Measurements from ENCODE around the gene VWA1.
A peak's percentile ranks its signal among the peaks of the same experiment; 100 is the strongest.
"Not testable (repeated sequence)": the region's sequence is repeated elsewhere in the genome, so short reads cannot be mapped to it uniquely, and the experiment has no call there.

VWA1 gene

DNA sequence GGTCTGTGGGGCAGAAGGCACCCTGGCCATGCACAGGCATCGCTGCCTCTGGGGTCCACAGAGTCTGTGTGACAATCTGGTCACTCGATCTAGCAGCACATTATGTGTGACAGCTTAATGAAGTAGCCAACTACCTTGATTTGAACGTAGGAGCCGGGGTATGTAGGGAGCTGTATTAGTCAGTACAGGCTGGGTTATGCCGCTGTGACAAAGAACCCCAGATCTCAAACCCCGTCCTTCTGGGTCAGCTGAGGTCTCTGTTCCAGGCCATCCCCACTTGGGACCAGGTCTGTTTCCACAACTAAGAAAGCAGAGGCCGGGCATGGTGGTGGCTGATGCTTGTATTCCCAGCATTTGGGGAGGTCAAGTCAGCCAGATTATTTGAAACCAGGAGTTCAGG lies 27.8 kb downstream of the VWA1 start:
- Mint-ChIP-seq H3K4me1 (ENCODE audit: low read depth) (no peaks in the 10 kb centered on the region), H3K27me3 (no peaks in the 10 kb centered on the region), H3K36me3 (ENCODE audit: low read depth) (no peaks in the 10 kb centered on the region), H3K4me3 (no peak overlapping the region), H3K9me3 (no peaks in the 10 kb centered on the region), H3K27ac (no peak overlapping the region)

DNA sequence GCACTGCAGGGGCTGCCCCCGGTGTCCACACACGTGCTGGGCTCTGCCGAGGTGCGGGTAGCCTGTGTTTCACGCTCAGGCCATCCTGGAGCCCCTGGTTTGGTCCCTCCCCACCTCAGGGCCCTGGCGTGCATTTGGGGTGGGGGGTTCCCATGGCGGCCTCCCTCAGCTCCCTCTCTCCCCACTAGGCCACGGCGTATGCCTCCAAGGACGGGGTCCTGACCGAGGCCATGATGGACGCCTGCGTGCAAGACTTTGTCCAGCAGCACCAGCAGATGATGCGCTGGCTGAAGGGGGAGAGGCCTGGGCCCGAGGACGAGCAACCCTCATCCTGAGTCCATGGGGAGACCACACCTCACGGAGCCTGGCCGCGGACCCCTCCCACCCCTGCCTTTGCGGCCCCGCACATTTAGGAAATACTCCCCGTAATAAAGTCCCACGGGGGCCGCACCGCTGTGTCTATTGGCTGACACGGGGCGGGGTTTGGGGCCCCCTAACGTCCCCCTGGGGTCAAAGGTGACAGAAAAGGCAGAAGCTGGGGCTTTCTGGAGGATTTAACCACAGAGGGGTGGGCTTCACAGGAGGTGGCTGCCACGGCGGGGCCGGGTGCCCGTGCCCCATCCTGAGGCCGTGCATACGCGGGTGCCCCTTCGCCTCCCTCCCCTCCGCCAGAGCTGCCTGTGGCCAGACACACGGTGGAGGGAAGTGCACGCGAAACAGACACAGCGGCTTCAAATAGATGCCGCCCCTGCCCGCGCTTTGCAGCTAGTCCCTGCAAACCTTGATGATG lies 32.9 kb downstream of the VWA1 start:
- peaks cover 21% of the 10 kb centered on the region for H3K4me1 Mint-ChIP-seq (ENCODE audit: low read depth)
- not testable (repeated sequence) for H3K4me3 Mint-ChIP-seq; H3K36me3 Mint-ChIP-seq (ENCODE audit: low read depth); H3K27me3 Mint-ChIP-seq; H3K27ac Mint-ChIP-seq; H3K9me3 Mint-ChIP-seq

DNA sequence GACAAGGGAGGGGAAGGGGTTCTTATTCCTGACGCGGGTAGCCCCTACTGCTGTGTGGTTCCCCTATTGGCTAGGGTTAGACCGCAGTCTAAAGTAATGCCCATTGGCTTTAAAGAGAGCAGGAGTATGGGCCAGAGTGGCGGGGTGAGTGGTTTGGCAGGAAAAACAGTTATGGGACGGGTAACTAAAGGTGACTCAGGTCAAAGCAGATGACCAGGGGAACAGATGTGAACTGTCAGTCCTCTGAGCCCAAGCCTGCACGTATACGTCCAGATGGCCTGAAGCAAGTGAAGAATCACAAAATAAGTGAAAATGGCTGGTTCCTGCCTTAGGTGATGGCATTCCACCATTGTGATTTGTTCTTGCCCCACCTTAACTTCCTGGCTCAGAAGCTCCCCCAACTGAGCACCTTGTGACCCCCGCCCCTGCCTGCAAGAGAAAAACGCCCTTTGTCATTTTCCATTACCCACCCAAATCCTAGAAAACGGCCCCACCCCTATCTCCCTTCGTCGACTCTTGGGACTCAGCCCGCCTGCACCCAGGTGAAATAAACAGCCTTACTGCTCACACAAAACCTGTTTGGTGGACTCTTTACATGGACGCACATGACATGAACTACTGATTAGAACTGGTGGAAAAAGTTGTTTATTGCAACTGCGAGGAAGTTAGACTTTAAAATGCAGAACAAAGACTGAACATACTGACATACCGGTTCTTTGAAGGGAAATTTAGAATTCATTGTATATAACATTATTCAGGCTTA lies 35.3 kb downstream of the VWA1 start:
- Mint-ChIP-seq H3K4me3 (peak overlapping the region; percentile 94), H3K27me3 (no peaks in the 10 kb centered on the region), H3K27ac (peak overlapping the region; percentile 92), H3K4me1 (ENCODE audit: low read depth) (peaks cover 30% of the 10 kb centered on the region), H3K36me3 (ENCODE audit: low read depth) (no peaks in the 10 kb centered on the region), H3K9me3 (no peaks in the 10 kb centered on the region)

DNA sequence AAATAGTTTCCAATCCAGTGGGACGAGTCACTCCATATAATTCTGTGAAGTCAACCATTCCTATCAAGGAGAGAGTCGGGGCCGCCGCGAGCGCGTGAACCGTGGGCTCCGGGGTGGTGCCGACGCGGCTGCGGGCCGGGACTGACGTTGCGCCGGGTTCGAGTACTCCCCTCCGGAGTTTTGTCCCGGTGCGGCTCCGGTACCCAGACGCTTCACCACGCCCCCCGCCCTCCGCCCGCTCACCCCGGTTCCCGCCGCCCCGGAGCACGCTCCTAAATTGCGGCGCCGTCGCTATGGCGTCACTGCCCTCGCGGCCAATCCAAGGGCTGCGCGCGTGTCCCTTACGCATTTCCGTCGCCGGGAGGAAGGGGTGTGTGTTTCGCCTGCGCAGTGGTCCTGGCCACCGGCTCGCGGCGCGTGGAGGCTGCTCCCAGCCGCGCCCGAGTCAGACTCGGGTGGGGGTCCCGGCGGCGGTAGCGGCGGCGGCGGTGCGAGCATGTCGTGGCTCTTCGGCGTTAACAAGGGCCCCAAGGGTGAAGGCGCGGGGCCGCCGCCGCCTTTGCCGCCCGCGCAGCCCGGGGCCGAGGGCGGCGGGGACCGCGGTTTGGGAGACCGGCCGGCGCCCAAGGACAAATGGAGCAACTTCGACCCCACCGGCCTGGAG lies 36.0 kb downstream of the VWA1 start, which contains the start of gene ATAD3B:
Gene ATAD3B (plus strand): TSS at position 377 of the 664 bp plus-strand sequence. CDS start 120 bp downstream, at position 497.
- Mint-ChIP-seq H3K9me3 (no peaks in the 10 kb centered on the region), H3K36me3 (ENCODE audit: low read depth) (peaks cover 2% of the 10 kb centered on the region), H3K27me3 (no peaks in the 10 kb centered on the region), H3K4me1 (ENCODE audit: low read depth) (peaks cover 30% of the 10 kb centered on the region), H3K27ac (peak within 1 kb of the TSS; percentile 92), H3K4me3 (peak within 1 kb of the TSS; percentile 94)

DNA sequence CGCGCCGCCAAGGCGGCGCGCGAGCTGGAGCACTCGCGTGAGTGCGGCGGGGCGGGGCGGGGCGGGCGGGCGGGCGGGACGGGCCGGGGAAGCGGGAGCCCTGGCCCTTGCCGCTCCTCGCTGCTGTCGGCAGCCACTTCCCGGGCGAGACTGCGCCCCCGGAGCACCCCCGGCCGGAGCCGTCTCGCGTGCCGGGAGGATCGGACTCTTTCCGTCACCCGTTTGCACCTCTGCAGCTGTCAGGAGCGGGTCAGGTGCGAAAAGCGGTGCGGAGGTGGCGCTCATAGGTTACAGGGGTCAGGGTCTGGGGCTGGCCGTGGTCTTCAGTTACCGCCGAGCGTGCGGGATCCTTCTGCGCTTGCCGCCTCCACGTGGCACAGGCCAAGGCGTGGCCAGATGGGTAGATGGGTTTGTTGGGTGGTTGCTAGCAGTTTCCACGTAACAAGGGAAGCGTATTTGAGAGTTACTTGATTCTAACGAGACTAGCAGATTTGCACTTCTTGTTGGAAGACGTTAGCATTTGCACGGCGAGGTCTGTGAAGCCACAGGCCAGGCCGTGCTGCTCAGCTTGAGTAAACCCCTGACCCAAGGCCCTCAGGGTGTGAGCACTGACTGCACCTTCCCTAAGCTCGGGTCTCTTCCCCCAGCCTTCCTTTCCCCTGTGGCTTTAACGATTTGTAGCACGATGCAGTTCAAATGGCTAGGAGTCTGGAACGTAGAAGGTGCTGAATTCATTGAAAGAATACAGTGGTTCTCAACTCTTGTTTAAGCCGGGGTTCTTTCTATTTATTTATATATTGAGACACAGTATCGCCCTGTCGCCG lies 36.8 kb downstream of the VWA1 start:
- Mint-ChIP-seq H3K4me3 (peak overlapping the region; percentile 88), H3K27ac (peak overlapping the region; percentile 76), H3K4me1 (ENCODE audit: low read depth) (peaks cover 30% of the 10 kb centered on the region)
- not testable (repeated sequence) for H3K36me3 Mint-ChIP-seq (ENCODE audit: low read depth); H3K9me3 Mint-ChIP-seq; H3K27me3 Mint-ChIP-seq

DNA sequence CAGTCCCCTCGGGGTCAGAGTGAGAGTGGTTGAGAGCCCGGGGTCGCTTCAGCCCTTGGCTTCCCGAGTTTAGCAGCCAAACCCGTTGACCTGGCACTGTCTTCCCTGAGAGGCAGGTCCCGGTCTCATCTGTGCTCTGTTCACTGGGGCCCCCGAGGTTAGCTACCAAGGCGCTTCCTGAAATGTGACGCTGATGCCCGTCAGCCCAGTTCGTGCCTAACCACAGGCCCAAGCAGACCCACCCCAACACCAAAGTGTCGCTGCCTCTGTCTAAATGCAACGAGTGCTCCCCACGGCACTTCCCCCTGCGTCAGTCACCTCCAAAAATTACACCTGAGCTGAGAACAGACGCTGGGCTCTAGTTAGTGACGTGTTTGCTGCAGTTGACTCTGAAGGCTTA lies 40.5 kb downstream of the VWA1 start:
- H3K9me3 Mint-ChIP-seq, H3K27ac Mint-ChIP-seq, H3K4me3 Mint-ChIP-seq, H3K27me3 Mint-ChIP-seq: not testable (repeated sequence)
- Mint-ChIP-seq H3K36me3 (ENCODE audit: low read depth) (peaks cover 35% of the 10 kb centered on the region), H3K4me1 (ENCODE audit: low read depth) (peaks cover 17% of the 10 kb centered on the region)

- H3K27ac Mint-ChIP-seq = no peak overlapping the region
- H3K4me3 Mint-ChIP-seq = no peak overlapping the region
Measured at GRCh38 chr1:1477206-1477605, 41.7 kb downstream of the VWA1 start.

DNA sequence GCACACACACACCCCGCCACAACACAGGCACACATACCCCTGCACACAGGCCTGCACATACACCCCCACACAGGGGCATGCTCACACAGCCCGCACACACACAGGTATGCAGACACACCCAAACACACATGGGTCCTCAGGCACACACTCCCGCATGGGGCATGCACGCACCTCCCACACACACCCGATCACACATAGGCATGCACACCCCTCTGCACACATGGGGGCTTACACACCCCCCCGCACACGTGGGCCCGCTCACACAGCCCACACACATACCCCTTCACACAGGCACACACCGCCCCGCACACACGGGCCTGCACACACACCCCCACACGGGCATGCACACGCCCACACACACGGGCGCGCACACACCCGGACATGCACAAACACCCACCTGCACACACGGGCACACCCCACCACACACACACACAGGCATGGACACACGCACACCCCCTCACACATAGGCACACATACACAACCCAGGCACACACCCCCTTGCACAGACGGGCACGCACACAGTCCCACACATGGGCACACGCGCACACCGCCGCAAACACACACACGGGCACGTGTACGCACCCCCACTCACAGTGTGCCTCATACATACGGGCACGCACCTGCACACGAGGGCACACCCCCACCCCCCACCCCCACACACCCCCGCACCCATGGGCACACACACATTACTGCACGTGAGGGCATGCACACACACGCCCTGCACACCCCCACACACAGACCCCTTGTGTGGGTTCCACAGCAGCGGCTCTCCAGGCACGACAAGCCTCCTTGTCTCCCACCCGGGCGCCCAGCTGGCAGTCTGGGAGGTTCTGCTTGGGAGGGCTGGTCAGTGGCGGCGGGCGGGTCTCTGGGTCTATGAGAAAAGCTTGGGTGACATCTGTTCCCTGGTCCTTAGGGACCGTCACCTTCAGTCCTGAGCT lies 44.3 kb downstream of the VWA1 start:
- Mint-ChIP-seq H3K27ac (no peak overlapping the region), H3K9me3 (no peaks in the 10 kb centered on the region), H3K4me1 (ENCODE audit: low read depth) (peaks cover 3% of the 10 kb centered on the region), H3K4me3 (no peak overlapping the region), H3K27me3 (no peaks in the 10 kb centered on the region), H3K36me3 (ENCODE audit: low read depth) (peaks cover 50% of the 10 kb centered on the region)

More at GRCh38 chr1:1477206-1477605, 41.7 kb downstream of the VWA1 start:
- H3K4me1 Mint-ChIP-seq (ENCODE audit: low read depth) = peaks cover 14% of the 10 kb centered on the region
- no peaks in the 10 kb centered on the region for H3K27me3 Mint-ChIP-seq
- H3K9me3 Mint-ChIP-seq = no peaks in the 10 kb centered on the region
- peaks cover 39% of the 10 kb centered on the region for H3K36me3 Mint-ChIP-seq (ENCODE audit: low read depth)

DNA sequence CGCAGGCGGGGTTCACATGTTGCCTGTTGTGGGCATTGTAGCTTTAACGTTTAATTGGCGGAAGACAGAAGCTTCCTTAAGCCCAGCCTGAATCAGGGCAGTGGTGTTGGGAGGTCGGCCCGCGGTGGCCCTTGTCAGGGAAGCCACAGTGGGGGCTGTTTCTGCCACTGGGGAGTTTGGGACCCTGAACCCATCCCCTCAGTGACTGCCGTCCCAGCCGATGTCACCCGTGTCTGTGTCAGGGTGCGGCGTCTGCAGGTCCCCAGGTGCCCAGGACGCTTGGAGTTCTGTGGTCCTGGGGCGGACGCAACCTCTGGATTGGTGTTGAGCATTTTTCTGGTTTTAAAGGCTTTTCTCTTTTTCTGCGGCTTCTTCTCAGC lies 45.0 kb downstream of the VWA1 start:
- not testable (repeated sequence) for H3K4me3 Mint-ChIP-seq; H3K27me3 Mint-ChIP-seq; H3K27ac Mint-ChIP-seq; H3K4me1 Mint-ChIP-seq (ENCODE audit: low read depth); H3K9me3 Mint-ChIP-seq
- peaks cover 50% of the 10 kb centered on the region for H3K36me3 Mint-ChIP-seq (ENCODE audit: low read depth)

DNA sequence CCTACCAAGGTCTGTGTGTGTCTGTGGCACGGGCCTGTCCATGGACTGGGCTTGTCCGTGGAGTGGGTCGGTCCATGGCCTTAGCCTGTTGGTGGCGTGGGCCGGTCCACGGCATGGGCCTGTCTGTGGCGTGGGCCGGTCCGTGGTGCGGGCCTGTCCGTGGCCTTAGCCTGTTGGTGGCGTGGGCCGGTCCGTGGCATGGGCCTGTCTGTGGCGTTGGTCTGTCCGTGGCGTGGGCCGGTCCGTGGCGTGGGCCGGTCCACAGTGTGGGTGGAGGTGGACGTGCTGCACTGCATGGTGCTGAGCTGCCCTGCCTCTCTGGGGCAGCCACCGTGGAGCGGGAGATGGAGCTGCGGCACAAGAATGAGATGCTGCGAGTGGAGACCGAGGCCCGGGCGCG lies 46.3 kb downstream of the VWA1 start:
- not testable (repeated sequence) for H3K4me3 Mint-ChIP-seq, H3K9me3 Mint-ChIP-seq
- H3K36me3 Mint-ChIP-seq (ENCODE audit: low read depth) = peaks cover 45% of the 10 kb centered on the region

DNA sequence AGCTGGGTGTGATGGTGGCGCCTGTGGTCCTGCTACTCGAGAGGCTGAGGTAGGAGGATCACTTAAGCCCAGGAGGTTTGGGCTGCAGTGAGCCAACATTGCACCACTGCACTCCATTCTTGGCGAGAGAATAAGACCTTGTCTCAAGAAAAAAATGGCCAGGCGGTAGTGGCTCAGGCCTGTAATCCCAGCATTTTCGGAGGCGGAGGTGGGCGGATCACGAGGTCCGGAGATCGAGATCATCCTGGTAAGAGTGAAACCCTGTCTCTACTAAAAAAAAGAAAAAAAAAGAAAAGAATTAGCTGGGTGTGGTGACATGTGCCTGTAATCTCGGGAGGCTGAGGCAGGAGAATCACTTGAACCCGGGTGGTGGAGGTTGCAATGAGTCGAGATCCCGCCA lies 47.4 kb downstream of the VWA1 start:
- Mint-ChIP-seq H3K27me3 (no peaks in the 10 kb centered on the region), H3K36me3 (ENCODE audit: low read depth) (peaks cover 41% of the 10 kb centered on the region), H3K27ac (no peak overlapping the region), H3K4me1 (ENCODE audit: low read depth) (no peaks in the 10 kb centered on the region), H3K4me3 (no peak overlapping the region), H3K9me3 (no peaks in the 10 kb centered on the region)

More for the DNA sequence above, 46.3 kb downstream of the VWA1 start:
- H3K27ac Mint-ChIP-seq; H3K27me3 Mint-ChIP-seq; H3K4me1 Mint-ChIP-seq (ENCODE audit: low read depth): not testable (repeated sequence)

GRCh38 chr1:1483714-1484113 lies 48.2 kb downstream of the VWA1 start:
- Mint-ChIP-seq H3K27ac (no peak overlapping the region), H3K4me3 (no peak overlapping the region), H3K27me3 (no peaks in the 10 kb centered on the region), H3K36me3 (ENCODE audit: low read depth) (peaks cover 47% of the 10 kb centered on the region), H3K9me3 (no peaks in the 10 kb centered on the region), H3K4me1 (ENCODE audit: low read depth) (no peaks in the 10 kb centered on the region)

DNA sequence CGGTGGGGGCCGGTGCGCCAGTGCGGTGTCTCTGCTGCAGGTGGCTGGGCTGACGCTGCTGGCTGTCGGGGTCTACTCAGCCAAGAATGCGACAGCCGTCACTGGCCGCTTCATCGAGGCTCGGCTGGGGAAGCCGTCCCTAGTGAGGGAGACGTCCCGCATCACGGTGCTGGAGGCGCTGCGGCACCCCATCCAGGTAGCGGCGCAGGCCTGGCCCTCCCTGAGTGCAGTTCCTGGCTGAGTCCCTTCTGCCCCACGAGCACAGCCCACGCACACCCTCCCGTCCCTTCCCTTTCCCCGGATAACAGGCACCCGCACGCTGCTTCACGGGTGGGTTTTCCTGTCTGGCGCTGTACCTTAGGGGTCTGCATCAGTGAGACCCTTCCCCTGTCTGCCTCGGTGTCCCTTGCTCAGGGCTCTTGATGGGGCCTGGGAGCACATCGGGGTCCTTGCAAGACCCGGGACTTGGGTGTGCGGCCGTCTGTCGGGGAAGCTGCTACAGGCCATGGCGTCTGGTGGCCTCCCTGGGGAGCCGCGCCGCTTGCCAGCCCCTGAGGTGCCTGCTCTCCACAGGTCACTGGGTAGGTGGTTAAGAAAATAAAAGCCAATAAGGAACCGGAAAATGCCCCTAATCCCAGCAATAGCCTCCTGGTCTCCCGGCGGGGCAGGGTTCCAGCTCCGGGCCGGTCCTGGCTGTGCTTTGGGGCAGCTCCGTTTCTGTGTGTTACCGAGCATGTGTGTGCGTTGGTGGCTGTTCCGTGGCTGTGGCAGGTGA lies 49.7 kb downstream of the VWA1 start:
- not testable (repeated sequence) for H3K4me3 Mint-ChIP-seq; H3K27ac Mint-ChIP-seq; H3K9me3 Mint-ChIP-seq; H3K27me3 Mint-ChIP-seq; H3K4me1 Mint-ChIP-seq (ENCODE audit: low read depth)
- H3K36me3 Mint-ChIP-seq (ENCODE audit: low read depth) = peaks cover 47% of the 10 kb centered on the region

Data from stimulated activated naive CD8-positive, alpha-beta T cell treated with anti-CD3 and anti-CD28 coated beads, Interleukin-15, Interleukin-2, amounts not matched to agents 100 ng/mL and 50 ng/mL, for 24 hours (primary cell).